Measurements from ENCODE around the gene SPTBN4.

- TF ChIP-seq CTCF (conservative IDR thresholded peaks at IDR 0.05 in 1 of 2, IDR thresholded peaks at IDR 0.05 in 1 of 2; ENCODE audit: extremely low read depth in 1 of 2, insufficient read depth in 1 of 2, low read depth in 1 of 2, low read length in 2 of 2) (no peak), EZH2 (IDR thresholded peaks at IDR 0.05; ENCODE audit: borderline replicate concordance, low read length) (no peak)
These were observed 35.1 kb upstream of the SPTBN4 start for GRCh38 chr19:40431698-40432097.
